Mucosa of rectum (tissue), 2 donors: ENCODE measurements around the gene SMARCAL1.
"Not testable (repeated sequence)": the region's sequence is repeated elsewhere in the genome, so short reads cannot be mapped to it uniquely, and the experiment has no call there.

ENCODE experiments used
- H3K27ac ChIP-seq, 2 donors: one replicate each; pipeline ENCODE4 v1.7.0; 2013; ENCODE audit warnings: inconsistent platforms in 2 of 2, low read depth in 2 of 2, low read length in 2 of 2
- H3K27me3 ChIP-seq, 2 donors: one replicate each; pipeline ENCODE4 v1.7.0; 2013; ENCODE audit warnings: low read length in 2 of 2; ENCODE audit not compliant: control insufficient read depth in 2 of 2, insufficient read depth in 2 of 2
- H3K36me3 ChIP-seq, 2 donors: one replicate each; pipeline ENCODE4 v1.7.0; 2013; ENCODE audit warnings: low read length in 2 of 2; ENCODE audit not compliant: control insufficient read depth in 2 of 2, insufficient read depth in 2 of 2
- H3K4me1 ChIP-seq, 2 donors: one replicate each; pipeline ENCODE4 v1.7.0; 2013; ENCODE audit warnings: low read length in 2 of 2, mild to moderate bottlenecking in 1 of 2; ENCODE audit not compliant: control insufficient read depth in 2 of 2, insufficient read depth in 2 of 2
- H3K4me3 ChIP-seq, 2 donors: one replicate each; pipeline ENCODE4 v1.7.0; 2013; ENCODE audit warnings: low read length in 2 of 2
- H3K9ac ChIP-seq, 2 donors: one replicate each; pipeline ENCODE4 v1.7.0; 2013; ENCODE audit warnings: low read length in 2 of 2, low read depth in 1 of 2, mild to moderate bottlenecking in 1 of 2
- H3K9me3 ChIP-seq, 2 donors: one replicate each; pipeline ENCODE4 v1.7.0; 2013; ENCODE audit warnings: low read length in 2 of 2; ENCODE audit not compliant: control insufficient read depth in 2 of 2
- donor health status: healthy.
- donor health status: Normal muscosa, but diverticular disease.

The SMARCAL1 gene

DNA sequence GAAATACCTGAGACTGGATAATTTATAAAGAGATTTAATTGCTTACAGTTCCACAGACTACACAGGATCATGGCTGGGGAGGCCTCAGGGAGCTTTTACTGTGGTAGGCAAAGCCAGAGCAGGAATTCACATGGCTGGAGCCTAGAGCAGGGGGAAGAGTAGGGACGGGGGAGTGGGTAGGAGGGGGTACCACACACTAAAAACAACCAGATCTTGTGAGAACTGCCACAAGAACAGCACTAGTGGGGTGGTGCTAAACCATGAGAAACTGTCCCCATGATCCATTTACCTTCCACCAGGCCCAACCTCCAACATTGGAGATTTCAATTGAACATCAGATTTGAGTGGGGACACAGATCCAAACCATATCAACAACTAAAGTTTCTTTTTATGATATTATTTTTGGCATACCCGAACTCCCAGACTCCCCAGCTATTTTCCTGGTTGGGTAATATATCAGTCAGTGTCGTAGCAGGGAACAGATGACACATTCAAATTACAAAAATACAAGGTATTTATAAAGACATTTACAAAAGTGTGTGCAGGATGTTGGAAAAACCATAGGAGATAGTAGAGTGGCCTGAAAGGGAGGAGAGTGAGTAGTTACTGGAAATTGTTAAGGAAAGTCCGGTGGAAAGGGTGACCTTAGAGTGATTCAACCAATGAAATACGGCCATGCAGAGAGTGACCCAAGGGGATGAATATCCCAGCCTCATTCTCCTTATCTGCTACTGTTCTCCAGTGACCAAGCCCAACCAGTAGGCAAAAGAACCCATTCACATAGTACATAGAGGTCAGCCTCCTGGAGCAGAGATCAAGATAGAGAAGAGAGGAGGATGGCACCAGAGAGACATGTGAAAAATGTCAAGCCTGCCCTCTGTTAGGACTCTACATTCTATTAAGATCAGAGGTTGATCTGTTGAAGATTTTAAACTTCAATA lies 95.2 kb downstream of the SMARCAL1 start:
- Histone ChIP-seq H3K27me3 (no peaks in the 10 kb centered on the region), H3K4me3 (no peak overlapping the region), H3K36me3 (peaks cover 15 to 24% of the 10 kb centered on the region in 2 donors), H3K27ac (no peak overlapping the region), H3K4me1 (peaks cover 2 to 3% of the 10 kb centered on the region in 2 donors), H3K9me3 (no peaks in the 10 kb centered on the region), H3K9ac (no peak overlapping the region)

DNA sequence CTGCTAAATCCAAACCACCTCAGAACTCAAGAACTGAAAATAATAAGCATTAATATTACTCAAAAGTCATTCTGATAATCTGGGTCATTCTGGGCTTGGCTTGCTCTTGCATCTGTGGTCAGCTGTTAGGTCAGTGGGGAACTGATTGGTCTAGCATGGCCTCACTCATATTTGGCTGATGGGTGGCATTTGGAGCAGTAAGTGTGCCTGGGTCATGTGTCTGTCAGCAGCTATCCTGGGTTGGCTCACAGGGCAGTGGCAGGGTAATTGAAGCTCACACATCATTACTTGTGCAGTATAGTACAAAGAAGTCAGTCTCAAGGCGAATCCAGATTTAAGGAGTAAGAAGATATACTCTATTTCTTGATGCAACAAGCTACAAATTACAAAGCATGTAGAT lies 95.9 kb downstream of the SMARCAL1 start:
- peaks cover 8 to 17% of the 10 kb centered on the region in 2 donors for H3K36me3 ChIP-seq
- H3K4me1 ChIP-seq: peaks cover 2 to 3% of the 10 kb centered on the region in 2 donors
- no peak overlapping the region for H3K4me3 ChIP-seq
- no peaks in the 10 kb centered on the region for H3K9me3 ChIP-seq
- H3K27me3 ChIP-seq: no peaks in the 10 kb centered on the region
- H3K9ac ChIP-seq: no peak overlapping the region
- no peak overlapping the region for H3K27ac ChIP-seq

DNA sequence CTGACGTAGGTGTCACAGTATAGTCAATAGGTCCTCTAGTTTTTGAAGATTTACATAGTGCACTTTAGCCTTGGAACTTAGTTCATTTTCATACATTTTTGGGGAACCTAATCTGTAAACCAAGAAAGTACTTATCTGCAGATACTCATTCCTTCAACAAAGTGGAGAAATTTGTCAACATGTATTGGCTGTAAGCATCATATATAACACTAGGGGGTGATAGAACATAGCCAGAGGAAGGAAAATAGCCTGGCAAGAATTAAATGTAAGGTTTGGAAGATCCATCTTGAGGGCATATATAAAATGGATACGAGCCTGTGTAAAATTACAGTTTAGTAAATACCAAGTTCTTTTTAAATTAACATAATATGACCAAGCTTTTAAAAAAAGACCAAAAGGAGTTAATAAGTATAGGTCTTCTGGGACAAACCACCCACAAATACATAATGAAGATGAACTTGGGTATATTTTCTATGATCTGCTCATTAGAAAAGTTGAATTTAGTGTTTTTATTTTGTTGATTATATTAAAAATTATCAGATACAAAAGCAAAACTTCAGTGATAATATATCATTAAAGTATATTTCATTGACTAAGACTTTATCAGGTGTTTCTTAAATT lies 104.6 kb downstream of the SMARCAL1 start:
- H3K36me3 ChIP-seq: no peaks in the 10 kb centered on the region
- no peak overlapping the region for H3K27ac ChIP-seq
- no peak overlapping the region for H3K9ac ChIP-seq
- no peaks in the 10 kb centered on the region for H3K9me3 ChIP-seq
- no peak overlapping the region for H3K4me3 ChIP-seq
- H3K4me1 ChIP-seq: no peaks in the 10 kb centered on the region
- no peaks in the 10 kb centered on the region for H3K27me3 ChIP-seq

DNA sequence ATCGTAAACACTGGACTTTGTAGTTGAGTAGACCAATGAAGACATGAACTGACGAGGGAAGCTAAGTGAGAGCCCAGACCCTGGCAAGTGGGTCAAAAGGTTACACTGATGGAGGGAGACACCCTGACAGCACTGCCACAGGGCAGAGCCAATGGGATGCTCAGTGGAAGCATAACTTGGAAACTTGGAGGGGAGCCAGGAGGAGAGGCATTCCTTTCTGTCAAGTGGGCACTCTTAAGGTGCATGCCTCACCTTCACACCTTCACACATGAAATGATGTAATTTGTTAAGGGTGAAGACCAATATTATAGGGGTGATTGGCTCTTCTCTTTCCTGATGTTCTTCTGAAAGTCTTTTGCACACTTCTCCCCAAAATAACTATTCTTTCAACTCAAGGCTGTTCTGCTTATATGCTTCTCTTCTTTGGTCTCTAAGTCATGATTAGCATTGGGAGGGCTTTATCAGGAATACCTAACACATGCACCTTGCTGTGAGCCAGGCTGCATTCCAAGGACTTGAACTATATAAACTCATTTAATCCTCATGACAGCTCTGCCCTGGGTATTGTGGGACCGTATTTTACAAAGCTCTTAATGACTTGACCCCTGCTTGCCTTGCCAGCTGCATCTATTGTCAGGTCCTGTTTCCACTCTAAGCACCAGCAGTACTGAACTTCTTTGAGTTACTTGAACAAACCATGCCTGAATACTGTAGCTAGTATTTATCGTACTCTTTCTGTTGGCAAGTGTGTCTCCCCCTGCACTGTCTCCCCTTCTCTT lies 105.4 kb downstream of the SMARCAL1 start:
- Histone ChIP-seq H3K4me1 (no peaks in the 10 kb centered on the region), H3K9ac (no peak overlapping the region), H3K27ac (no peak overlapping the region), H3K27me3 (no peaks in the 10 kb centered on the region), H3K36me3 (no peaks in the 10 kb centered on the region), H3K4me3 (no peak overlapping the region), H3K9me3 (no peaks in the 10 kb centered on the region)

DNA sequence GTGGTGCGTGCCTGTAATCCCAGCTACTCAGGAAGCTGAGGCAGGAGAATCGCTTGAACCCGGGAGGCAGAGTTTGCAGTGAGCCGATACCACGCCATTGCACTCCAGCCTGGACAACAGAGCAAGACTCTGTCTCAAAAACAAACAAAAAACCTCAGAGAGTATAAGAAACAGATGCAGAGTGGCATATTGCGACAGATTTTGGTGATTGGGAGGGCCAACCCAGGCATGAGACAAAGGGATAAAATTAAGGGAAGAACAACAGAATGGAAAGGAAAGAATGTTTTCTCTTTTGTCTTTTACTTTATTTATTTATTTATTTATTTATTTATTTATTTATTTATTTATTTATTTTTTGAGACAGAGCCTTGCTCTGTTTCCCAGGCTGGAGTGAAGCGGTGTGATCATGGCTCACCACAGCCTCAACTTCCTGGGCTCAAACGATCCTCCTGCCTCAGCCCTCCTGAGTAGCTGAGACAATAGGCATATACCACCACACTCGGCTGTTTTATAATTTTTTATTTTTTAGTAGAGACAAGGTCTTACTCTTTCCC lies 106.4 kb downstream of the SMARCAL1 start:
- not testable (repeated sequence) for H3K4me1 ChIP-seq, H3K4me3 ChIP-seq, H3K9ac ChIP-seq, H3K27ac ChIP-seq, H3K9me3 ChIP-seq, H3K27me3 ChIP-seq, H3K36me3 ChIP-seq

DNA sequence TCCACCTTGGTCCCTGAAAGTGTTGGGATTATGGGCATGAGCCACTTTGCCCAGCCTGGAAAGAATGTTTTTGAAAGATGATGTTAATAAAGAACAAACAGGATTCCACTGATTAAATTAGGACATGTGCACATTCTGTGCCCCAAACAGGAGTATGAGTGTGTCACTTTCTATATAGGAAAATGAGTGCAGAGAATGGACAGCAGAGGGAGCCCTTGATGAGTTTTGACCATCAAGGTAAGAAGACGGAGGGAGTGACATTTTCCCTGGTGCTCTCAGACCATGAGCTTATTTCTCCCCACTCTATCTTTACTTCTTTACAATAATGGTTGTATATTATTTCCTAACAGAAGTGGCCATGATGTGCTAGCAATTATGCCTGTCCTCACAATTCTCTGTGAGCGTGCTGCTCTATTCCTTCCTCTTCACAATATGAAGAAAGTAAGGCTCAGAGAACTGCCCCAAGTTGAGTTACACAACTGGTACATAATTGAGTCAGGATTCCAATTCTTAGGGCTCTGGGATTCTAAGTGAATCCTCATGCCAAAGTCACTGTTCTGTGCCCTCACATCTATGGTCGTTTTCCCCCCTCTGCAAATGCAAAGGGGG lies 107.0 kb downstream of the SMARCAL1 start:
- H3K9me3 ChIP-seq: no peaks in the 10 kb centered on the region
- no peaks in the 10 kb centered on the region for H3K4me1 ChIP-seq
- no peak overlapping the region for H3K27ac ChIP-seq
- no peak overlapping the region for H3K4me3 ChIP-seq
- H3K27me3 ChIP-seq: no peaks in the 10 kb centered on the region
- H3K9ac ChIP-seq: no peak overlapping the region
- H3K36me3 ChIP-seq: no peaks in the 10 kb centered on the region

DNA sequence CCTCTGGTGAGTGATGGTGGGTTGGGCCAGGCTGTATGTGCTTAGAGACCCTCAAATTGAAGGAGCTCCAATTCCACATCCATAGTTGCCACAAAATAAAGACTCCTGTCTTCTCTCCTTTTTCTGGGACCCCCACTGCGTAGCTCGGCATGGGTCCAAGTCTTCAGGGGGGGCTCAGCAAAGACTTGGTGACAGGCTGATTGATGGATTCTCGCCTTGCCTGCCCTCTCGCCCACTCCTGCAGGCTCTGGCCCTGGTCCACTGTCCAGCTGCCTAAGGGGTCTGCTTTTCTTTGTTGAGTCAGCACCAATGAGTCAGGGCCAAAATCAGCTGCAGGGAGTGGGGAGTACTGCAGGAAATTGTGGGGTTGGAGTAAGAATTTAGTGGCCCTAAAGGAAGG lies 107.8 kb downstream of the SMARCAL1 start:
- H3K27me3 ChIP-seq: no peaks in the 10 kb centered on the region
- no peaks in the 10 kb centered on the region for H3K9me3 ChIP-seq
- H3K9ac ChIP-seq: no peak overlapping the region
- no peak overlapping the region for H3K27ac ChIP-seq
- H3K4me3 ChIP-seq: no peak overlapping the region
- H3K4me1 ChIP-seq: no peaks in the 10 kb centered on the region
- H3K36me3 ChIP-seq: no peaks in the 10 kb centered on the region

DNA sequence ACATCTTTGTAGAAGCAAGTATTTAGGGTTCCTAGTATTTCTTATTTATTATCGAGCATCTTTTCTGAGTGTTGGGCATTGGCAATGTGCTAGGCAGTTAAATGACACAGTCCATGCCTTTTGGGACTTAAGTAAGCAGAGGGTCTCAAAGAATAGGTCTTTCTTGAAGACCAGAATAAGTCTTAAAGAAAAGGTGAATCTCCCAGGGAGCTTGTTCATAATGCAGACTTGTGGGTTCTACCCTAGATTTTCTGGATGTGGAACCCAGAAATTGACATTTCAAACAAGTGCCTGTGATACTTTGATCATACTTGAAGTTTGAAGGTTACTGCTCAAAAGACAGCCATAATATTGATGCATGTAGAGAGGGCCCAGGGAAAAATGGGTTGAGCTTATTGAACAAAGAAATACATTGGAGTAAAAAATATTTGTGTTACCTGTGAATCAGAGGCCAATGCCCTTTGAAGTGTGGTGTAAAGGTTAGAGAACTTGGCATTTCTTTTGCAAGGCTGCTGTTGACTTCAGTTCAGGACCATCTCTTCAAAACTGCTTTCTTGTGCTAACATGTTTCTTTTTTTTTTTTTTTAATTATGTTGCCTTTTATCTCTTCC lies 110.7 kb downstream of the SMARCAL1 start:
- H3K9ac ChIP-seq: no peak overlapping the region
- H3K4me1 ChIP-seq: no peaks in the 10 kb centered on the region
- H3K27me3 ChIP-seq: no peaks in the 10 kb centered on the region
- no peak overlapping the region for H3K4me3 ChIP-seq
- no peak overlapping the region for H3K27ac ChIP-seq
- H3K9me3 ChIP-seq: no peaks in the 10 kb centered on the region
- H3K36me3 ChIP-seq: no peaks in the 10 kb centered on the region

DNA sequence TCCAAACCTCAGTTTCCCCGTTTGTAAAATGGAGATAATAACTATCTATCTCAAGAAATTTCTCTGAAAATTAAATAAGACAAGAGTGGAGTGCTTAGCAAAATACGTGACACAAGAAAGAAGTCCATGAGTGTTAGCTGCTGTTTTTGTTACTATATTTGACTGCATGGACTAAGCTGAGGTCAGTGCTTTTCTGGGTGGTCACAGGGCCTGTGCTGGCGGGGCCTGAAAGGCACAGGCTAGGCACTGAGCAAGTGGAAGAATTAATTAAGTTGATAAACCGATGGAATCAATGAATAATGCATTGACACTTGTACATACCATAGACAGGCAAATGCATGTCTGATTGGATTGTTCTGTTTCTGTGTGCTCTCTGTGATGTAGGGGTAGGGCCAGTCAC lies 113.7 kb downstream of the SMARCAL1 start:
- H3K36me3 ChIP-seq: no peaks in the 10 kb centered on the region
- H3K9ac ChIP-seq: no peak overlapping the region
- H3K9me3 ChIP-seq: no peaks in the 10 kb centered on the region
- no peak overlapping the region for H3K27ac ChIP-seq
- no peak overlapping the region for H3K4me3 ChIP-seq
- H3K4me1 ChIP-seq: no peaks in the 10 kb centered on the region
- H3K27me3 ChIP-seq: no peaks in the 10 kb centered on the region
